ENCODE measurements around the gene FAXC.

The FAXC gene

DNA sequence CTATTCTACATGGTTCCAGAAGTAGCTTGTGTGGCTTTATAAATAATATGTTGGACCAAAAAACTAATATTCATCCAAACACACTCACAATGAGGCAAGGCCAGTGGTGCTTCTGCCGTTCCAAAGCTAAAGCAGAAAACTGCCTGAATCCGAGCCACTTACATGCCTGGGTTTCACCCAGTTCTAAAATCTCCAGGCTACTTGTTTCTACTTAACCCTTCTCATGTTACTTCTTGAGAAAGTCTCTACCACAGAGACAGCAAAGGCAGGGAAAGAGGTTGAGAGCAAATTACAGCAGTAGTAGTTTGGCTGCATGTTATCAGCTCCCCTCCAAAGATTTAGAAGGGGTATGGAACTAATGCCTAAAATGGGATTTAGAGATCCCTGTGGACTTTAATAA lies 62.0 kb downstream of the FAXC start:
- no peak overlapping the region for H2AFZ ChIP-seq (ENCODE audit: low read length)
- no peak overlapping the region for H3K4me3 ChIP-seq (ENCODE audit: low read length)
- DNase-seq, result no peak
- no peaks in the 10 kb centered on the region for H3K27me3 ChIP-seq (replicated peaks; ENCODE audit: insufficient read depth, low read length)
- no peaks in the 10 kb centered on the region for H3K36me3 ChIP-seq (replicated peaks; ENCODE audit: insufficient read depth, low read length)
- H3K4me1 ChIP-seq (ENCODE audit: low read length), result no peaks in the 10 kb centered on the region
- H3F3A ChIP-seq (ENCODE audit: insufficient read depth, low read length), result no peaks in the 10 kb centered on the region
- no peak for TF ChIP-seq EZH2 (optimal IDR thresholded peaks at IDR 0.05; ENCODE audit: low read depth, low read length)
- TF ChIP-seq, protein P1, sequence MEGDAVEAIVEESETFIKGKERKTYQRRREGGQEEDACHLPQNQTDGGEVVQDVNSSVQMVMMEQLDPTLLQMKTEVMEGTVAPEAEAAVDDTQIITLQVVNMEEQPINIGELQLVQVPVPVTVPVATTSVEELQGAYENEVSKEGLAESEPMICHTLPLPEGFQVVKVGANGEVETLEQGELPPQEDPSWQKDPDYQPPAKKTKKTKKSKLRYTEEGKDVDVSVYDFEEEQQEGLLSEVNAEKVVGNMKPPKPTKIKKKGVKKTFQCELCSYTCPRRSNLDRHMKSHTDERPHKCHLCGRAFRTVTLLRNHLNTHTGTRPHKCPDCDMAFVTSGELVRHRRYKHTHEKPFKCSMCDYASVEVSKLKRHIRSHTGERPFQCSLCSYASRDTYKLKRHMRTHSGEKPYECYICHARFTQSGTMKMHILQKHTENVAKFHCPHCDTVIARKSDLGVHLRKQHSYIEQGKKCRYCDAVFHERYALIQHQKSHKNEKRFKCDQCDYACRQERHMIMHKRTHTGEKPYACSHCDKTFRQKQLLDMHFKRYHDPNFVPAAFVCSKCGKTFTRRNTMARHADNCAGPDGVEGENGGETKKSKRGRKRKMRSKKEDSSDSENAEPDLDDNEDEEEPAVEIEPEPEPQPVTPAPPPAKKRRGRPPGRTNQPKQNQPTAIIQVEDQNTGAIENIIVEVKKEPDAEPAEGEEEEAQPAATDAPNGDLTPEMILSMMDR (IDR thresholded peaks at IDR 0.05; ENCODE audit: low read length), result no peak
- H3K9me3 ChIP-seq (replicated peaks; ENCODE audit: insufficient read depth, low read length), result no peaks in the 10 kb centered on the region
- no peak overlapping the region for H3K9ac ChIP-seq (ENCODE audit: low read length)
- H3K27ac ChIP-seq (ENCODE audit: low read length), result no peak overlapping the region
- no peaks in the 10 kb centered on the region for H3K9me2 ChIP-seq (replicated peaks; ENCODE audit: insufficient read depth, low read length)
- no peak overlapping the region for H3K4me2 ChIP-seq (ENCODE audit: low read depth, low read length)
- H4K20me1 ChIP-seq (ENCODE audit: insufficient read depth, low read length), result no peaks in the 10 kb centered on the region
- no peaks in the 10 kb centered on the region for H3K79me2 ChIP-seq (ENCODE audit: low read length)

DNA sequence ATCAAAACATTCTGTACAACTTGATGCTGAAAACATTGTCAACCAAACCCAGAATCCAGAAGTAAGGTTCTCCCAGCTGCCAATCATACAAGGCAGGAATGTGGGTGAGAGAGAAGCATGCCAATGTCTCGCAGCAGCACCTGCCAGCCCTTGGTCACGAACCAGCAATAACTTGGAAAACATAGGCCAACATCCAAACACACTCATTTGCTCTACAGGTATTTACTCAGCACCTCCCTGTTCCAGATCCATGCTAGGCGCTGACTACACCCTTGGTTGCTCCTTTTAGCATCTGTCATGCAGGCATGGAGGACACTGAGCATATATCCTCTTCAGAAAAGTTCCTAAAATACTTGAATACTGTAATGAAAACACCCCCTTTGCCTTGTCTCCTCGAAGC lies 63.6 kb downstream of the FAXC start:
- Histone ChIP-seq H3K4me1 (ENCODE audit: low read length) (no peaks in the 10 kb centered on the region), H3K9ac (ENCODE audit: low read length) (no peak overlapping the region), H3F3A (ENCODE audit: insufficient read depth, low read length) (no peaks in the 10 kb centered on the region), H3K27me3 (replicated peaks; ENCODE audit: insufficient read depth, low read length) (no peaks in the 10 kb centered on the region), H3K79me2 (ENCODE audit: low read length) (no peaks in the 10 kb centered on the region), H3K4me3 (ENCODE audit: low read length) (no peak overlapping the region), H3K27ac (ENCODE audit: low read length) (no peak overlapping the region), H3K4me2 (ENCODE audit: low read depth, low read length) (no peak overlapping the region), H3K9me3 (replicated peaks; ENCODE audit: insufficient read depth, low read length) (no peaks in the 10 kb centered on the region), H3K9me2 (replicated peaks; ENCODE audit: insufficient read depth, low read length) (no peaks in the 10 kb centered on the region), H3K36me3 (replicated peaks; ENCODE audit: insufficient read depth, low read length) (no peaks in the 10 kb centered on the region), H2AFZ (ENCODE audit: low read length) (no peak overlapping the region), H4K20me1 (ENCODE audit: insufficient read depth, low read length) (no peaks in the 10 kb centered on the region)
- TF ChIP-seq, protein P1 (IDR thresholded peaks at IDR 0.05; ENCODE audit: low read length), result no peak
- TF ChIP-seq EZH2 (optimal IDR thresholded peaks at IDR 0.05; ENCODE audit: low read depth, low read length) (no peak), EZH2phosphoT487 (IDR thresholded peaks at IDR 0.05; ENCODE audit: low read length) (no peak)
- no peak for DNase-seq

DNA sequence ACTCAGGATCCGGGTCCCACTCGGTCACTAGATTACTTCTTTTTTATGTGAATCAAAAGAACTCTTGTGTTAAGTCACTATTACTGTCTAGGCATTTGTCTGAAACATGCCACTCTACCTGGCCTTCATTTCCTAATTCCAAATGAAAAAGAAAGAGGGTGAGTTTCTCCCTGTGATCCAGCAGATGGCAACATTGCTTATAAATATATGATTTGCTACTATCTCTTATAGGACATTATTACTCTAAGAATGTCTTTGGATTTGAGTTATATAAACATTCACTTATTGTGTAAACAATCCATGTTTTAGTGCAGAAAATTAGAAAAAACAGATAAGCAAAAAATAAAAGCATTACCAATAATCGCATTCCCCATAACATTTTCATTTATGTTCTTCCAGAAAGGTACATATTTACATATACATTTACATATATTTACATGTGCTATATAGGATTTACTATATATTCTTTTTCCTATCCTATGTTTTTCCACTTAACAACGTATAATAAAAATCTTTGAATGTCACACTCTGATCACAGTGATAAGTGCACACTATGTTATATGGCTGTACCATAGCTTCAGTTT lies 66.9 kb downstream of the FAXC start:
- Histone ChIP-seq H3K9me3 (replicated peaks; ENCODE audit: insufficient read depth, low read length) (no peaks in the 10 kb centered on the region), H3K9me2 (replicated peaks; ENCODE audit: insufficient read depth, low read length) (no peaks in the 10 kb centered on the region), H3K4me1 (ENCODE audit: low read length) (no peaks in the 10 kb centered on the region), H3K36me3 (replicated peaks; ENCODE audit: insufficient read depth, low read length) (no peaks in the 10 kb centered on the region), H4K20me1 (ENCODE audit: insufficient read depth, low read length) (no peaks in the 10 kb centered on the region), H3K79me2 (ENCODE audit: low read length) (no peaks in the 10 kb centered on the region), H2AFZ (ENCODE audit: low read length) (no peak overlapping the region), H3K27ac (ENCODE audit: low read length) (no peak overlapping the region), H3K9ac (ENCODE audit: low read length) (no peak overlapping the region), H3K4me3 (ENCODE audit: low read length) (no peak overlapping the region), H3K27me3 (replicated peaks; ENCODE audit: insufficient read depth, low read length) (no peaks in the 10 kb centered on the region), H3K4me2 (ENCODE audit: low read depth, low read length) (no peak overlapping the region), H3F3A (ENCODE audit: insufficient read depth, low read length) (no peaks in the 10 kb centered on the region)
- peak; percentile 15 for DNase-seq
- TF ChIP-seq, protein P1 (IDR thresholded peaks at IDR 0.05; ENCODE audit: low read length), result peak; percentile 51
- TF ChIP-seq EZH2phosphoT487 (IDR thresholded peaks at IDR 0.05; ENCODE audit: low read length) (no peak), EZH2 (optimal IDR thresholded peaks at IDR 0.05; ENCODE audit: low read depth, low read length) (no peak)
